Activated CD4-positive, alpha-beta T cell treated with anti-CD3 and anti-CD28 coated beads for 24 hours (primary cell): ENCODE results near the gene DIO2.

Experiments used
- DNase-seq, 2 donors: peaks; one replicate each; pipeline ENCODE4 v3.0.0-alpha.2; 2020; ENCODE audit warnings: low read depth in 2 of 2

The DIO2 gene

GRCh38 chr14:80167793-80168448 lies 43.4 kb downstream of the DIO2 start:
- no peak for DNase-seq

GRCh38 chr14:80164991-80165721 lies 46.1 kb downstream of the DIO2 start:
- no peak for DNase-seq

DNA sequence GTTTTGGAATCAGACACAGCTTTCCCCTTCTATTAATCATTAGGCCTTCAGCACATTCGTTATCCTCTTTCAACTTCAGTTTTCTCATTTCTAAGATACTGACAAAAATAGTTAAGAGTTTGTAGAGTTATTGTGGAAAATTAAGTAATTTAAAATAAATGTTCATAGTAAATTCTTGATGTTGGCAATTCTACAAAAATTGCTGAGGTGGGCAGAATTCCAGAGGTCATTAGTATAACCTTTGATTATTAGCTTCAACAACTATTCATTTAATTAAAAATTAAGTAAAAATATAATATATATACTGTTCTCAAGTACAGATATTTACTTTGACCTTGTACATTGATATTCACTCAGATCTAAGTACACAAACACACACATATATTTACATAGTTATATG lies 58.5 kb downstream of the DIO2 start:
- DNase-seq, result no peak

- no peak for DNase-seq
Observed at GRCh38 chr14:80152166-80152565, 59.1 kb downstream of the DIO2 start.

DNA sequence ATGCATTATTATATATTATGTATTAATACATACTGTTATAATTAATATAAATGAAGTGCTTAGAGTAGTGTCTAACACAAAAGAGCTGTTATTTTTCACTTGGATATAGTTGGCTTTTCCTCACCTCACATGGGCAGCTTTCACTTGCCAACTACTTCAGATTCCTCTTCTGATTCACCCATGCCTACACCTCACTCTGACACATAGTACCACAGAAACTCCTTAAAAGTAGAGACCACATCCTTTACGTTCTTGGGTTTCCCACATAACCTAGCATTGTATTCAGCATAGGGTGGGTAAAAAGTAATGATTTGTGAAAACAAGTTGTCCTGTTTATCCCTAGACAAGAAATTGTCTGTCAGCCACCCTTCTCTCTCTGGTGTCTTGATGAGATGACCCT lies 61.0 kb downstream of the DIO2 start:
- DNase-seq, result no peak
